GM21786 (cell line): ENCODE results near the gene SLC24A3.

Source experiments
- ATAC-seq: cut with Tn5 transposase; IDR thresholded peaks from one replicate; pipeline ENCODE4 v1.9.1; 2021; ENCODE audit not compliant: unreplicated experiment

The SLC24A3 gene

GRCh38 chr20:19380211-19380610, 167.8 kb downstream of the SLC24A3 start:
- ATAC-seq = no peak

GRCh38 chr20:19381947-19382346, 169.5 kb downstream of the SLC24A3 start:
- no peak for ATAC-seq

- no peak for ATAC-seq
These were observed 170.2 kb downstream of the SLC24A3 start for GRCh38 chr20:19382386-19383340.

- no peak for ATAC-seq
These were observed 172.5 kb downstream of the SLC24A3 start for GRCh38 chr20:19384940-19385339.

- ATAC-seq = no peak
These were observed 174.8 kb downstream of the SLC24A3 start for GRCh38 chr20:19387251-19387650.

GRCh38 chr20:19392344-19393130, 180.1 kb downstream of the SLC24A3 start:
- ATAC-seq = no peak

- ATAC-seq = no peak
These were observed 184.1 kb downstream of the SLC24A3 start for GRCh38 chr20:19396460-19397081.

- ATAC-seq = no peak
These were observed 184.8 kb downstream of the SLC24A3 start for GRCh38 chr20:19397226-19397625.

GRCh38 chr20:19397666-19398065, 185.2 kb downstream of the SLC24A3 start:
- no peak for ATAC-seq

- ATAC-seq = no peak
These were observed 188.7 kb downstream of the SLC24A3 start for GRCh38 chr20:19401096-19401495.

- no peak for ATAC-seq
These were observed 191.1 kb downstream of the SLC24A3 start for GRCh38 chr20:19403549-19403948.

- no peak for ATAC-seq
These were observed 192.4 kb downstream of the SLC24A3 start for GRCh38 chr20:19404826-19405225.

GRCh38 chr20:19405958-19406357, 193.5 kb downstream of the SLC24A3 start:
- ATAC-seq = no peak

GRCh38 chr20:19406381-19406780, 193.9 kb downstream of the SLC24A3 start:
- no peak for ATAC-seq

GRCh38 chr20:19407196-19407595, 194.8 kb downstream of the SLC24A3 start:
- ATAC-seq = no peak

- ATAC-seq = no peak
These were observed 195.3 kb downstream of the SLC24A3 start for GRCh38 chr20:19407736-19408135.

- ATAC-seq = no peak
These were observed 196.5 kb downstream of the SLC24A3 start for GRCh38 chr20:19408971-19409370.

- no peak for ATAC-seq
These were observed 199.4 kb downstream of the SLC24A3 start for GRCh38 chr20:19411811-19412210.

- ATAC-seq = no peak
These were observed 199.8 kb downstream of the SLC24A3 start for GRCh38 chr20:19412254-19412653.

GRCh38 chr20:19414600-19414999, 202.2 kb downstream of the SLC24A3 start:
- ATAC-seq = no peak

GRCh38 chr20:19415786-19416185, 203.3 kb downstream of the SLC24A3 start:
- no peak for ATAC-seq
